CD4-positive, alpha-beta T cell treated with Interleukin-15 for 1 hour (primary cell): Measurements from ENCODE around the gene MMS19.

Experiments
- DNase-seq: peaks from one replicate; pipeline ENCODE4 v3.0.0-alpha.2; 2020

MMS19 gene

DNA sequence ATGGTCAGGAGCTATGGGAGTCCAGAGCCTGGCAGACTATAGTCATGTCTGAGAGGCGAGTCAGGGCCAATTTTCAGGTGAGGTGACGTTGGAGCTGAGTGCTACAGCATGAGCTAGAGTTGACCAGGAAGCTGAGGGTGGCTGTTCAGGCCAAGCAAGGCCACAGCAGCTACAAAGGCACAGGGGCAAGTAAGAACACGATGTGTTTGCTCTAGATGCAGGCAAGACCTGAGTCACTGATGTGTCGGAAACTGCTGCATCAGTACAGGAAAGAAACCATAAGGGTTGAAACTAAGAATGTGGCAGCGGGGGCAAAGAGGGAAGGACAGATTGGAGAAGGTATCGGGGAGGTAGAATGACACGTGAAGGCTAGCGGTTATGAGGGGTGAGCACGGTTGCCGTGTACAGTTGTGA, 85.3 kb downstream of the MMS19 start:
- DNase-seq: no peak

DNA sequence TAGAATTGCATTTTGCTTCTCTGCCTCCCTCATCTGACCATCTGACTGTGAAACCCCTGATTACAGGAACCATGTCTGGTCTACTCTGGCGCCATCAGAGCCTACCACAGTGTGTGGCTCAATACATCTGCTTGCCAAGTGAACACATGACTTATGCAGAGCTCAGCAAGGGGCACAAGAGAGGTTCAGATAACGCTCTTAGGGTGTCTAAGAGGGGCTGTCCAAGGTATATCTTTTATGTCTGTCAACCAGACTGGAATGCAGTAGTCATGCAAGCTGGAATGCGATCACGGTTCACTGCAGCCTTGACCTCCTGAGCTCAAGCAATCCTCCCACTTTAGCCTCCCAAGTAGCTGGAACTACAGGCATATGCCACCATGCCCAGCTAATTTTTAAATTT, 86.8 kb downstream of the MMS19 start:
- DNase-seq: no peak

DNA sequence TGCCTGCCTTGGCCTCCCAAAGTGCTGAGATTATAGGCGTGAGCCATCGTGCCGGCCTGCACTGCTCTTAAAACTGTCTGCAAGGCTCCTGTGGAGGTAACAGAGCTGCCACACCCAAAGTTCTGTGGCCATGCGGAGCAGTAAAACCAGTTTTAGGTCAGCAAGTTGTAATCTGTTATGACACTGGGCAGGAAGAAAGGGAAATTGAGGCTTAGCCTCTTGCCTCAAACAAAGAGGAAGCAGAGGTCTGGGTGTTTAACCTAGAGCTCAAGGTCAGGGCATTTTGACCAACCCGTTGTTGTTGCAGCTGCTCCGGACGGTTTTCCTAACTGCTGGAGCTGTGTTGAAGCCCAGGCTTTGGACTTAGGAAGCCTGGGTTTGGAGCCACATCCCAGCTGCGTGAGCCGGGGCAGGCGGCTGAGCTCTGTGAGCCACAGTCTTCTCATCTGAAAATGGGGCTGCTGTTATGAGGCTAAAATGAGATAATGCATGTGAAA, 89.7 kb downstream of the MMS19 start:
- no peak for DNase-seq
